Measurements from ENCODE around the gene OTUD3.
"Not testable (repeated sequence)": the region's sequence is repeated elsewhere in the genome, so short reads cannot be mapped to it uniquely, and the experiment has no call there.

Gene OTUD3

DNA sequence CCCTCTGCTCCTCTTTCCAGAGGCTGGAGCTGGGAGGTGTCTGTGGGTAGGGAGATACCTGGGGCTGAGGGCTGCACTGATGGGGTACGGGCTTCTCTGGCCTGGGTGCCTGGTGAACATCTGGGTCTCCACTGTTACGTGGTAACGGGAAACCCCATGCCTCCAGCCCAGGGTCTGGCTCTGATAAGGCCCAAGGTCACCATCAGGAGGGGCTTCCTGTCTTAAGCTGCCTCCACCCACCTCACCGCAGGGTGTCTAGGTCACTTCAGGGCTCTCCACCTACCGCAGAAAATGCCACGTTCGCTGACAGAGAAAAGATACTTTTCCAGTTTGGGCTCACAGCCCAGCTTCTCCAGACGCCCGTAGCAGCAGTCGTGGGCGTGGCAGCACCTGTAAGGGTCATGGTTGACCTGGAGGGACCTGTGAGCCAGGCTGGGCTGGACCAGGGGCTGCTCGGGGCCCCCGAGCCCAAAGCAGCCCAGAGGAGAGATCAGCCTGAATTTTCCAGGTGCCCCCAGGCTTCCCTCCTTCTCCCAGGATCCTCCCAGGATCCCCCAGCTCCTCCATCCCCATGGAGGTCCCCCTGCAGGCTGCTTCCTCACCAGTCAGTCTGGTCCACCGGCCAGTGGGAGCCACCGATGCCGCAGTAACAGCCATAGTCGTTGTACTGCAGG lies 40.0 kb downstream of the OTUD3 start:
- DNase-seq, result no peak

DNA sequence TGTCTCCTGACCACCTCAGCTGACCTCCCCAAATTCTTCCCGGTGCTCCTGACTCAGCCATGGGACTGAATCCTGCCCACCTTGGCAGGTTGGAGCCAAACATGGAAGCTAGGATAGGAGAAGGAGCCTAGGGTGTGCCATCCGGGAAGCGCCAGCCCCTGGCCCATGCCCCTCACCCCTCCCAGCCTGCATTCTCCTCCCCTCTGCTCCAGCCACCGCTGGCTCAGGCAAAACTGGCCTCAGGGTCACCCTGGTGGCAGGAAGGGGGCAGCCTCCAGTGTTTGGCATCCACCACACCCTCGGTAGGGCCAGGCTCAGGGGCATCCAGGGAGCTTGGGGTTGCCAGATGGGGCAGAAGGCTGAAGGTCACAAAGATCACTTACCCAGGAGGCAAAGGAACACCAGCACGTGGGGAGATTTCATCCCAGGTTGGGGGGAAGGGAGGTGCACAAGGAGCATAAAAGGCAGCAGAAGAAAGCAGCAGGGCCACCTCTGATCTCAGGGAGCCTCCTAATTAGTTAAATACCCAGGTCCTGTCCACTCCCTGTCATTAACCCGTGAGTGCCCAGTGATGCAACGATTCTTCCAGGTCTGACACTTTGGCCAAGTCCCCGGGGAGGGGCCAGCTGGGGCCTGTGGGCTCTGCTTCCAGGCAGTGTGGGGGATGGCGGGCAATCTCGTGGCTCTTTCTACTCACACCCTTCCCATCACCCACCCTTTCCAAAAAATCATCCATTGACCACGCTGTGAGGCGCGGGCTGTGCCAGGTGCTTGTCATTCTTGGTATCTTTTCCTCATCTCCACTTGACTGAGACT lies 41.1 kb downstream of the OTUD3 start, which contains the start of gene PLA2G2E:
PLA2G2E (minus strand) TSS at position 481 of the 816 bp plus-strand sequence; CDS start at position 423, 58 bp downstream.
- DNase-seq, result no peak

DNA sequence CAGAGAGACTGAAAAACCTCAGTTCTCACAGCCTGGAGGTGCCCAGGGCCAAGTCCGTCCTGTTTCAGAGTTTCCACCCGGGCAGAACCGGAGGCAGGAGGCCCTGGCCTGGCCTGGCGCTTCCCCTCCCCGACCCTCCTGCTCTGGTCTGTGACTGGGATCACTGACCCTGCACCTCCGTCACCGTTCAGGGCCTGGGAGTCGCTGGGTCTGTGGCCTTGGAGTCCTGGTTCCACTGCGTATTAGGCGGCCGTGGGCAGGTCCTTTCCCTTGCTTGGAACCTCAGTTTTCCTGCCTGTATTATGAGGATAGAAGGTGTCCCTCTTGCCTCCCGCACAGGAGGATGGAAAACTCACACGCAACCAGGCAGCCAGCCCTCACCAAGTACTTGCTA lies 41.8 kb downstream of the OTUD3 start:
- DNase-seq, result no peak

DNA sequence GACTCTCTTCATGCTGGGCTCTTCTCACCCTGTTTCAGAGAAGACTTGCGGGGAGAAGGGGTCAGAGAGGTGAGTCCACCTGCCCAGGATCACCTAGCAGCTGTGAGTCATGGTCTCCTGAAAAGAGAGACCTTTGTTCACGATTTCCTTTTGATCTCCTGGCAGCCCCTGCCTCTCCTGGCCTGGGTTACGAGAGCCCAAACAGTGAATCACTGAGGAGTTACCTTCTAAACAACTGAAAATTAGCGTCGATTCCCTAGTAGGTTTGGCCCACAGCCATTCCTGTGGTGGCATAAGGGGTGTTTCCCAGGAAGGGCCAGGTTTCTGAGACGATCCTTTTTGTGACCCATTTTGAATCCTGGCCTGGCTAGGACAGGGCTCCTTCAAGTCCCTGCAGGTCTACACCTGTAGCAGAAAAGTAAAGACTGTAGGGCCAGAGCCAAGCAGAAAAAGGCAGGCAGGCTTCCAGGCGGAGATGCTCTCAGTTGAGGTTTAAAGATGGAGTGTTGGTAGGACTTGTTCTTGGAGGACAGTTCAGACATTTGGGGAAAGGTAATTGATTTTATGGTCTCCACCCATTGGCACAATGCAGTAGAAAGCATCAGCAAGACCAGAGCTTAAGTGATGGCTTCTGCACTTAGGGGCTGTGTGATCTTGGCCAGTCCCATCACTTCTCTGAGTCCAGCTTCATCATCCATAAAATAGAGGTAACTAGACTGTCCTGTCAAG lies 43.3 kb downstream of the OTUD3 start:
- DNase-seq, result no peak

- no peak for DNase-seq
These were observed 44.3 kb downstream of the OTUD3 start for GRCh38 chr1:19926296-19927129.

GRCh38 chr1:19927130-19927421 lies 44.9 kb downstream of the OTUD3 start:
- not testable (repeated sequence) for DNase-seq

GRCh38 chr1:19932866-19933265 lies 50.7 kb downstream of the OTUD3 start:
- no peak for DNase-seq

GRCh38 chr1:19934336-19934735 lies 52.1 kb downstream of the OTUD3 start:
- DNase-seq, result no peak

DNA sequence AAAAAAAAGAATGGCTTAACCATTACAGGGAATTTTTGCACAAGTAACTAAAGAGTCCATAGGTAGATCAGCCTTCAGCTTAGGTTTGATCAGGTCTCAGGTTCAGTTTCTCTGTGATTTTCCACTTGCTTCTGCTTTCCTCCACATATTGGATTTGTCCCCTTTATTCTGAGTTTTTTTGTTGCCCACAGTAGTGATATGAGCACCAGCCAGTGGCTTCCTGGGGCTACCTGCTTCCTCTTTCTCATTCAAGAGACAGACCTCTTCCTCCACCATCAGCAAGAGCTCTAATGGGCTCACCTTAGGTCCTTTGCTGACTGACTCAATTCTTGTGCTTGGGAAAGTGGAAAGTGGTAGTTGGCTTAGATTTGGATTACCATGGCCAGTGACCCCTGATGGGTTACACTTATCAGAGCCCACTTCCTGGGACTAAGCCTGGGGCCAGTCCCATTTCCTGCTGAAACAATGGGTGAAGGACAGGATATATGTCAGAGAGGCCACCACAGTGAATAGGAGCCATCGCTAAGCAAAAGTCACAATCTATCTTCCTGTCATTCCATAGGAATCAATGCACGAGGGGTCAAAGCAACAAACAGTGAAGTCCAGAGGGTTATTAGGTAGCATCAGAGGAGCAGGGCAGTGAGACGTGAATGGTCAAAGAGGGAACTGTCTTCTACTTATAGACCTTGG lies 54.0 kb downstream of the OTUD3 start:
- no peak for DNase-seq

GRCh38 chr1:19938472-19938871 lies 56.3 kb downstream of the OTUD3 start:
- no peak for DNase-seq

DNA sequence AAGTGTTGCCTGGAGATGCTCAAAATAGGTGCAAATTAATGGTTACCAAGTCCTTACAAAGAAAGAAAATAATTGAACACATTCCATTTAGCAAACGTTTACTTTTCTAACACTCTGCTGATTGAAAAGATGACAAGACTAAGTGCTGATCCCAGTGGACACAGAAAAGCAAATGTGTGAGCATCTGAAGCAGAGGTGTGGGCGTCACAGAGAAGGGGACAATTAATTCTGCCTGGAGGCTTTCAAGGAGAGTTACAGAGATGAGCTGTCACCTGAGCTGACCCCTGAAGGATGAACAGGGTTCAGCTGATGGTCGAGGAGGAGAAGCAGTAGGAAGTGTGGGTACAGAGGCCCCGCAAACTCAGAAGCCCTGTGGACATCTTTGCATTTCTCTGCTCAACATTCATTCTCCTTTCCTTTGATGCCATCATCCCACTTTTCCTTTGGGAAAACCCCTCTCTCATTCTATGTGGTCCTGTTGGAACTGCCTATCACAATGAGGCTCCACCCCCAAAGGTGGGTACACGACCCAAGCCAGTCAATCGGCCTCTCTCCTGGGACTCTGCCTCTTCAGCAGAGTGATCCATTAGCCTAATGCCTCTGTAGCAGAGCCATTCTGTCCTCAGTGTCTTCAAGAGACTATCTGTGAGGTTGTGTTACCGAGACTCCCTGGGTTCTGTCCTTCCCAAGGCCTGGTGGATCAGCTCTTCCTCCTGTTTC lies 58.5 kb downstream of the OTUD3 start:
- DNase-seq, result no peak

DNA sequence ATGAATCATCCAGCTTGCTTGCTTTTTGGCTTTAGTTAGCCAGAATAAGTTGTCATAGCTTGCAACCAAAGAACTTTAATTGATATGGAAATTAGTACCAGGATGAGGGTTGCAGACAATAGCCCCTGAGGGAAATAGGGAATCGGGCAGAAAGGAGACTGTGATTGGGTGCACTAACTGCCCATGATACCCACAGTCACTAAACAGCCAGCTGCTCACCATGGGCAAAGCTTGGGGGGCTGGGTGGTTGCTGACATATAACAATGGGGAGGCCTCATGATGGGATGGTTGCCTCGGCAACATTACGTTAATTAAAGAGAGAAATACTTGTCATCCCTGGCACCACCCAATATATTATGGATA lies 59.0 kb downstream of the OTUD3 start:
- no peak for DNase-seq

DNA sequence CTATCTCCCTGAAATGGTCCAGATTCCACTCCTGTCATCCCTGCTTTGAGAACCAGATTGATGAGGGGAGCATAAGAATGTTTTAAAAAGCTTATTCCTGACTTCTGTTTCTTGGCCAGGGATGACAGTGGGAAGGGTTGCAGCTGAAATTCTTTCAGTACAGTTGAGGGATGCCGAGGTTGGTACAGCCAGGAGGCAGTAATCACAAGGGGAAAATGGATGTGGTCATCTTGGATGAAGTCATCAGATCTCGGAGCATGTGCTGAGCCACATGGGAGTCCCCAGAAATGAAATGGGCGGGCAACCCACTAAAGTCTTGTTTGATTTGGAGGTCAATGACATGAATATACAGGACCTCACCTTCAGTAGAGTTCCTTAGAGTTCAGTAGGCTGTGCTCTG lies 59.9 kb downstream of the OTUD3 start:
- DNase-seq, result no peak

GRCh38 chr1:19942657-19943056 lies 60.5 kb downstream of the OTUD3 start:
- no peak for DNase-seq

DNA sequence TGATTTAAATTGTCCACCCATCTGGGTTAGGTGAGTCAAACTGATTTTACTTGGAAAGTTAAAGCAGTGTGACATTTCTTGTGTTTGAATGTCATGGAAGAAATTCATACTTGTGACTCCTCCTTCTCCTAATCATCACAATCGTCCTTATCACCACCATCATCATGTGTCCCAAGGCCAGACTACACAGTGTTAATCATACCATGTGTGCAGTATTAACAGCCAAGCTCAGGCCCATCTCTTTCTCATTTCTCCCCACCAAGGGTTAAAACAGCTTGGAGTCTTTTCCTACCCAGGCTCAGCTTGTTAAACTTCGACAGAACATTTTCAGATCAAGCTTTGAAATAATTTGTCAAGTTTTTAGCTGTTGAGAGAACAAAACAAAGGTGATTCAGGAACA lies 63.7 kb downstream of the OTUD3 start:
- DNase-seq, result no peak

DNA sequence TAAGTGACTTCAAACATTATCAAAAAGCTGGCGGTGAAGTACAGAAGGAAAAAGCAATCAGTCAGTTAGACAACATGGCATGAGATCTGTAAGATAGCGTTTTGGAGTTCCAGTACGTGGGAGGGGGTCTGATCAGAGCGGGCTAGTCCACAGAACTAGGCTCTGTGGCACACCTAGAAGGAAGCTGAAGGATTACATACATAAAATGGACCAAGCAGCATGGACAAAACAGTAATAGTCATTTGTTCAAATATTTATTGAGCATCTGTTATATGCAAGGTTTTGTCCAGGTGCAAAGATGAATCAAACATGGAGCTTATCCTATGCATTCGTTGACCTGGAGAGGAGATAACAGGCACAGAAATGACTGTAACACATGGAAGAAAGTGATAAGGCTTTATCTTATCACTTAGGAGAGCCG lies 64.1 kb downstream of the OTUD3 start:
- no peak for DNase-seq

- DNase-seq, result no peak
These were observed 64.8 kb downstream of the OTUD3 start for GRCh38 chr1:19946971-19947370.

DNA sequence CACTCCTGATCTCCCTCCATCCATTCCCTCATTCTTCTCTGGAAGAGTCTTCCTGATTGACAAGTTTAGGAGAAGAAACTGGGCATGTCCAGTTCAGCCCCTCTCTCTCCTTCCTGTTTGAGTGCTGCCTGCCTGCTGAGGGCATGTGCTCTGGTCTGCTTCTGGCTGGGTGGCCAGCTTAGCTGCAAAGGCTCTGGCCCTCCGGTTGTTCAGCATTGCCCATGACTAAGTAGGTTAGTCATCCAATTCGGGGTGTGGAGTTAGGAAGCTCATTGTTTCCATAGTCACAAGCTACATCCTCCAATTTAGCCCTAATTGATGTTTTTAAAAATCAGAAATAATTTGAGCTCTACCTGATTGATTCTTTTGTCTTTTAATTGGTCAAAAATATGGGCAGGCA lies 66.8 kb downstream of the OTUD3 start:
- no peak for DNase-seq

DNA sequence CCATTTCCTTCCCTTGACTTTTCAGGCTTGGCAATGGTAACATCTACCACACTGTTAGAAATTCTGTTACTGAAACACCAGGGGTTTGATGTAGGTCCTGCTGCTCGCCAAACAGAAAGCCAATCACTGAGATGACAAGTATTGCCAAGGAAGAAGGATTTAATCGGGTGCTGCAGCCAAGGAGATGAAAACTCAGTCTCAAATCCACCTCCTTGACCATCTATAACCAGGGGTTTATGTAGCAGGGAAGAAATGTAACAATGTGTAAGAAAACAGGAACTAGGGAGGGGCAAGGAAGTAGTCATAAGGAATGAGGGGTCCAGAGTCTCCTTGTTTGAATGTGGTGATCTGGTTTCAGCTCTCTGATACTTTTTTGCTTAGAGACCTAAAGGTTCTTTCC lies 71.9 kb downstream of the OTUD3 start:
- no peak for DNase-seq

DNA sequence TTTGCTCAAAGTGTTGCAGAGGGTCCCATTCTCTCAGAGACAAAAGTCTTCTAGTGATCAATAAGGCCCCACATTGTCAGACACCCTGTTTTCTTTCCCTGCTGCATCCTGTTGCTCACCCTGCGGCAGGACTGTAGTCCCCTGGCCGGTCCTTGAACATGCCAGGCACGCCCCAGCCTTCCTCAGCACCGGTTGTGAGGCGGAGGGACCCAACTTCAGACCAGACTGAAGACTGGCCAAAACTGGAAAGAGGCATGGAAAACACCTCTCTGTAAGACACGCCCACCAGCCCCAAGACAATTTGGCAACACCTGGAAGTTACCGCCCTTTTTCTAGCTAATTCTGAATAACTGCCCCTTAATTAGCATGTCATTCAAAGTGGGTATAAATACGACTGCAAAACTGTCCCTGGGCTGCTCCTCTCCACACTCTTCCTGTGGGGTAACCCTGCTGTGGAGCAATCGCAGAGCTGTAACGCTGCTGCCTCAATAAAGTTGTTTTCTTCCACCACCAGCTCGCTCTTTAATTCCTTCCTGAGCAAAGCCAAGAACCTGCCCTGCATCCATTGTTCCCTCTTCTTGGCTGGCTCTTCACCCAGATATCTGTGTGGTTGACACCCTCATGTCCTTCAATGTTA lies 73.5 kb downstream of the OTUD3 start:
- DNase-seq, result no peak

DNA sequence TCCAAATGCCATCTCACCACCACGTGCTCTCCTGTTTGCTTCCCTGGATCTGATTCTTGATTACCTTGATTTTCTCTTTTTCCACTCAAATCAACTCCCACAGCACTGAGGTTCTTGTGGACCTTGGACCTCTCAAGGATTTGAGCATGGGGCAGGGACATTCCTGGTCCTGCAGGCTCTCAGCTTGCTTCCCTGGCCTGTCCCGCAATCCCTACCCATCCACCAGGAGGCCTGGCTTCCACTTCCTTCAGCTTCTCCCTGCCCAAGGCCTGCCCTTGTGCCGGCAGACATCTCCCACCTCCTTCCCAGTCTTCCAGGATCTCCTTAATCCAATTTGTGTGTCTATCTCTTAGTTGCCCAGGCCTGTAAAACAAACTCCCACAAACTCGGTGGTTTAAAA lies 75.6 kb downstream of the OTUD3 start:
- no peak for DNase-seq

Data from CD4-positive, alpha-beta T cell treated with Interferon gamma for 1 hour (primary cell).